ENCODE measurements around the gene PCARE. TPM values are rescaled to one million over a fixed set of nuclear protein-coding genes. Genes with fewer than 3 reads are reported as not detected.

The PCARE gene
- total and polyA plus RNA-seq, 2 of the 8 experiments (the other 6 are each of a cell fraction or from before 2014, with no cell fraction given) = not detected

DNA sequence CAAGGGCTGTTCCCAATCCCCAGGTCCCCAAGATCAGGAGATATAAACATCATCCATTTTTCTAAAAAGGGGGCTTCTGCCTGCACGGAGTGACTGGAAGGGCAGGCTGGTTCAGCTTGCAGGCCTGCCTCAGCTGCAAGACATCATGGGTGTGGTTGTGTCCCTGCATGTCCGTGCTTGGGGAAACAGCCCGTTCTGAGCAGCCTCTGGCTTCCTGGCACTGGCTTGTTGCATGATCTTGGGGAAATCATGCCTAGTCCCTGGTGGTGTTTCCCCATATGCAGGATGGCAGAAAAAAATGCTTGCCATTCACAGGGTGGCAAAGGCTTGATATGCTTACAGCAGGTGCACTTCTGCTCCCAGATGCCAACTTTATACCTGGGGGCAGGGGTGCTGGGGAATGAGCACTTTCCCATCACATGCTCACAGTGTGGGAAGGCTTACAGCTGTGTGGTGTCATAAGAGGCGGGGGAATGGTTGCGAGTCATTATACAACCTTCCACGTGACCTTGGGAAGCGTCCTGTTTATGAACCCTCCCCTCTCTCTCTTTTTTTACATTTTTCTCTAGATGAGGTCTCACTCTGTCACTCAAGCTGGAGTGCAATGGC is 7.2 kb downstream of the PCARE start:
- Histone ChIP-seq H4K91ac (replicated peaks; ENCODE audit: insufficient read length, low read length) (no peak overlapping the region), H2BK12ac (ENCODE audit: low read depth, low read length) (no peak overlapping the region), H3K18ac (ENCODE audit: extremely low read depth, low read length) (no peak overlapping the region), H3K4me3 (ENCODE audit: extremely low read depth in 1 of 4, insufficient read depth in 2 of 4, low read depth in 3 of 4, low read length in 4 of 4) (no peak overlapping the region), H3K56ac (replicated peaks; ENCODE audit: insufficient read length, low read depth, low read length) (no peak overlapping the region), H3K27ac (ENCODE audit: low read depth, low read length) (no peak overlapping the region), H3K4me1 (replicated peaks in 1 of 4; ENCODE audit: control insufficient read depth in 3 of 4, insufficient read depth in 4 of 4, low read length in 3 of 4) (peaks cover 1 to 13% (median 5%) of the 10 kb centered on the region in 4 experiments), H3K9ac (replicated peaks in 1 of 4; ENCODE audit: extremely low read depth in 1 of 4, low read depth in 3 of 4, low read length in 3 of 4) (no peak overlapping the region), H3K23me2 (ENCODE audit: low read depth, low read length) (no peaks in the 10 kb centered on the region), H4K20me1 (replicated peaks in 1 of 2; ENCODE audit: control insufficient read depth in 1 of 2, insufficient read depth in 2 of 2, low read length in 2 of 2) (no peaks in the 10 kb centered on the region), H4K5ac (ENCODE audit: insufficient read length, low read depth, low read length) (no peak overlapping the region), H3K36me3 (ENCODE audit: control insufficient read depth in 2 of 4, insufficient read depth in 4 of 4, low read length in 3 of 4) (no peaks in the 10 kb centered on the region), H3K9me3 (ENCODE audit: insufficient read depth in 2 of 2, low read depth in 1 of 2, low read length in 1 of 2) (no peaks in the 10 kb centered on the region), H2BK120ac (replicated peaks; ENCODE audit: low read depth, low read length) (no peak overlapping the region), H3K79me2 (ENCODE audit: control insufficient read depth in 1 of 2, insufficient read depth in 2 of 2, low read length in 2 of 2) (no peaks in the 10 kb centered on the region), H4K8ac (ENCODE audit: extremely low read depth, insufficient read depth, low read length) (no peak overlapping the region; the same call in 1 of the 2 replicates), H2AK5ac (ENCODE audit: low read depth, low read length) (no peak overlapping the region), H2BK5ac (ENCODE audit: low read depth, low read length) (no peak overlapping the region), H3K4ac (replicated peaks; ENCODE audit: insufficient read length, low read depth, low read length) (no peak overlapping the region), H3K23ac (ENCODE audit: insufficient read length) (no peak overlapping the region), H3K4me2 (ENCODE audit: insufficient read depth in 1 of 2, low read depth in 2 of 2, low read length in 2 of 2) (no peak overlapping the region), H2BK20ac (ENCODE audit: low read length) (no peak overlapping the region), H3K27me3 (replicated peaks in 1 of 4; ENCODE audit: control insufficient read depth in 3 of 4, extremely low read depth in 1 of 4, insufficient read depth in 3 of 4, low read length in 3 of 4) (no peaks in the 10 kb centered on the region), H2AFZ (ENCODE audit: low read length) (no peak overlapping the region), H3K79me1 (ENCODE audit: low read depth, low read length) (no peaks in the 10 kb centered on the region), H3K14ac (ENCODE audit: insufficient read length) (no peak overlapping the region), H2BK15ac (ENCODE audit: low read length) (no peak overlapping the region)
- CTCF ChIA-PET (ENCODE audit: partially characterized antibody) = interaction anchor here (1.0 to 1.4 kb wide), 2 partner anchors 21 to 41 kb away, joined by 3 read pairs; no protein-coding TSS in a partner anchor
- no peak for DNase-seq (ENCODE audit: low read depth in 1 of 2, low spot score in 2 of 2)
- 96% methylated on average over 7 of the region's 7 CpGs; no CpG with 5 or more reads in 1 of the 2 experiments for WGBS, 2 experiments (ENCODE audit: extremely low coverage in 1 of 2, insufficient coverage in 1 of 2, insufficient read length in 1 of 2, insufficient replicate concordance in 2 of 2, low coverage in 1 of 2, low lambda C conversion rate in 2 of 2, missing lambda C conversion rate in 1 of 2)
- no peak for FAIRE-seq
- POLR2A ChIA-PET (ENCODE audit: partially characterized antibody) = no interaction called here
- TF ChIP-seq ASH2L (IDR thresholded peaks at IDR 0.05; ENCODE audit: low read length) (no peak), TAF1 (IDR thresholded peaks at IDR 0.05; ENCODE audit: low read depth, low read length) (no peak), SIX5 (IDR thresholded peaks at IDR 0.05; ENCODE audit: low read depth, low read length) (no peak), KDM1A (IDR thresholded peaks at IDR 0.05; ENCODE audit: borderline replicate concordance, low read length) (no peak), SIN3A (conservative IDR thresholded peaks at IDR 0.05 in 1 of 2, IDR thresholded peaks at IDR 0.05 in 1 of 2; ENCODE audit: low read depth in 1 of 2, low read length in 2 of 2) (no peak), GABPA (IDR thresholded peaks at IDR 0.05; ENCODE audit: borderline replicate concordance, insufficient read depth, low read length) (no peak), GTF2F1 (IDR thresholded peaks at IDR 0.05; ENCODE audit: borderline replicate concordance, low read depth, low read length) (no peak), SAP30 (IDR thresholded peaks at IDR 0.05; ENCODE audit: insufficient read depth, insufficient replicate concordance, low read length) (no peak)

Data from H1 (cell line).